ENCODE data around the gene MACROD1.

MACROD1 gene

GRCh38 chr11:64139049-64139448 is 26.9 kb downstream of the MACROD1 start:
- TF ChIP-seq CTCF (IDR thresholded peaks at IDR 0.05; ENCODE audit: low read depth, low read length) = no peak
- no peak overlapping the region for H3K4me3 ChIP-seq (ENCODE audit: low read depth, low read length)
- DNase-seq (ENCODE audit: low read depth, low spot score) = no peak
- in situ Hi-C loops (cut with HindIII; ENCODE audit: low sequenced_read_pairs) = no loop called here

GRCh38 chr11:64138398-64138797 is 27.5 kb downstream of the MACROD1 start:
- H3K4me3 ChIP-seq (ENCODE audit: low read depth, low read length) = no peak overlapping the region
- in situ Hi-C loops (cut with HindIII; ENCODE audit: low sequenced_read_pairs) = no loop called here
- no peak for DNase-seq (ENCODE audit: low read depth, low spot score)
- no peak for TF ChIP-seq CTCF (IDR thresholded peaks at IDR 0.05; ENCODE audit: low read depth, low read length)

- no peak overlapping the region for H3K4me3 ChIP-seq (ENCODE audit: low read depth, low read length)
- in situ Hi-C loops (cut with HindIII; ENCODE audit: low sequenced_read_pairs) = no loop called here
- no peak for TF ChIP-seq CTCF (IDR thresholded peaks at IDR 0.05; ENCODE audit: low read depth, low read length)
- no peak for DNase-seq (ENCODE audit: low read depth, low spot score)
Measured at GRCh38 chr11:64136765-64137441, 29.0 kb downstream of the MACROD1 start.

- H3K4me3 ChIP-seq (ENCODE audit: low read depth, low read length) = no peak overlapping the region
- DNase-seq (ENCODE audit: low read depth, low spot score) = no peak
- in situ Hi-C loops (cut with HindIII; ENCODE audit: low sequenced_read_pairs) = no loop called here
- TF ChIP-seq CTCF (IDR thresholded peaks at IDR 0.05; ENCODE audit: low read depth, low read length) = no peak
Measured at GRCh38 chr11:64135711-64136110, 30.2 kb downstream of the MACROD1 start.

GRCh38 chr11:64134963-64135362 is 30.9 kb downstream of the MACROD1 start:
- in situ Hi-C loops (cut with HindIII; ENCODE audit: low sequenced_read_pairs) = no loop called here
- no peak for TF ChIP-seq CTCF (IDR thresholded peaks at IDR 0.05; ENCODE audit: low read depth, low read length)
- DNase-seq (ENCODE audit: low read depth, low spot score) = no peak
- H3K4me3 ChIP-seq (ENCODE audit: low read depth, low read length) = no peak overlapping the region

- in situ Hi-C loops (cut with HindIII; ENCODE audit: low sequenced_read_pairs) = no loop called here
- no peak for DNase-seq (ENCODE audit: low read depth, low spot score)
- no peak overlapping the region for H3K4me3 ChIP-seq (ENCODE audit: low read depth, low read length)
- no peak for TF ChIP-seq CTCF (IDR thresholded peaks at IDR 0.05; ENCODE audit: low read depth, low read length)
Measured at GRCh38 chr11:64132982-64133705, 32.8 kb downstream of the MACROD1 start.

All from astrocyte of the spinal cord (primary cell).